Cardiac fibroblast (primary cell): ENCODE measurements around the gene FBXL13.

Source experiments
- DNase-seq, 2 donors: peaks; one replicate each; pipeline versions ENCODE4 v3.0.0 to v3.0.0-alpha.2; 2010; ENCODE audit warnings: low read depth in 2 of 2
- H3K4me3 ChIP-seq, 2 donors: replicated peaks in 1 of 2; 1 replicate in 1 of 2; 2 replicates in 1 of 2; pipeline ENCODE4 v1.5.1; 2011; ENCODE audit warnings: low read depth in 2 of 2, low read length in 2 of 2, mild to moderate bottlenecking in 2 of 2, moderate library complexity in 1 of 2
- TF ChIP-seq, protein P1 (sequence below): IDR thresholded peaks from one replicate; pipeline ENCODE4 v1.5.1; 2011; ENCODE audit warnings: low read depth, mild to moderate bottlenecking, low read length, inconsistent platforms

Gene FBXL13

DNA sequence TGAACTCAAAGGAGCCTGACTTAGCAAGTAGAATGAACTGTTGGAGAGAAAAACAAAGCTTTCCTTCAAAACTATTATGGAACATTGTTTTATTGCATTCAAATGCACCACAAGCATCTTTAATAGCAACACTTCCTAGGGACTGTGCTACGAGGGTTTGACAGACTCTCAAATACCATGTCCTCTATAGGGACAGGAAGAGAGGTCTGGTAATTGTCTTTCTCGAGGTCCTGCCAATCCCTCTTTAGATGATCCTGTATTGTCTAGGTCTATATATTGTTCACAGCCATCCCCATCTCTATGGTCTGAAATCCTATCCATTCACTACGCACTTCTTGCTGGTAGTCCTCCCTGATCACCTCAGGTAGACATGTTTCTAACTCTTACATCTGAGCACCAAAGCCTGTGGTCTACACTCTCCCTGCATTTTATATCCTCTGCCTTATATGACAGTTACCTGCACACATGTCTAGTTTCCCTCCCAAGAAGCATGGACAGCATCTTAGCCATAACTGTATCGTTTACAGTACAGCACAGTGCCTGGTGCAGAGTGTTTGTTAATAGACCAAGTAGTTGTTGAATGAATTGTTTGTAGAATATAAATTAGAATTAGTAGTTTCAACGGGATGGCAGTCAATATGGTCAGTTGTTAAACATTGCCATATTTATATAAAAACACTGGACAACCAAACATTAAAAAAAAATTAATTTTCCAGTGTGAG, 183.5 kb downstream of the FBXL13 start:
- H3K4me3 ChIP-seq, result no peak overlapping the region
- TF ChIP-seq, protein P1, sequence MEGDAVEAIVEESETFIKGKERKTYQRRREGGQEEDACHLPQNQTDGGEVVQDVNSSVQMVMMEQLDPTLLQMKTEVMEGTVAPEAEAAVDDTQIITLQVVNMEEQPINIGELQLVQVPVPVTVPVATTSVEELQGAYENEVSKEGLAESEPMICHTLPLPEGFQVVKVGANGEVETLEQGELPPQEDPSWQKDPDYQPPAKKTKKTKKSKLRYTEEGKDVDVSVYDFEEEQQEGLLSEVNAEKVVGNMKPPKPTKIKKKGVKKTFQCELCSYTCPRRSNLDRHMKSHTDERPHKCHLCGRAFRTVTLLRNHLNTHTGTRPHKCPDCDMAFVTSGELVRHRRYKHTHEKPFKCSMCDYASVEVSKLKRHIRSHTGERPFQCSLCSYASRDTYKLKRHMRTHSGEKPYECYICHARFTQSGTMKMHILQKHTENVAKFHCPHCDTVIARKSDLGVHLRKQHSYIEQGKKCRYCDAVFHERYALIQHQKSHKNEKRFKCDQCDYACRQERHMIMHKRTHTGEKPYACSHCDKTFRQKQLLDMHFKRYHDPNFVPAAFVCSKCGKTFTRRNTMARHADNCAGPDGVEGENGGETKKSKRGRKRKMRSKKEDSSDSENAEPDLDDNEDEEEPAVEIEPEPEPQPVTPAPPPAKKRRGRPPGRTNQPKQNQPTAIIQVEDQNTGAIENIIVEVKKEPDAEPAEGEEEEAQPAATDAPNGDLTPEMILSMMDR, result no peak
- DNase-seq, result no peak

DNA sequence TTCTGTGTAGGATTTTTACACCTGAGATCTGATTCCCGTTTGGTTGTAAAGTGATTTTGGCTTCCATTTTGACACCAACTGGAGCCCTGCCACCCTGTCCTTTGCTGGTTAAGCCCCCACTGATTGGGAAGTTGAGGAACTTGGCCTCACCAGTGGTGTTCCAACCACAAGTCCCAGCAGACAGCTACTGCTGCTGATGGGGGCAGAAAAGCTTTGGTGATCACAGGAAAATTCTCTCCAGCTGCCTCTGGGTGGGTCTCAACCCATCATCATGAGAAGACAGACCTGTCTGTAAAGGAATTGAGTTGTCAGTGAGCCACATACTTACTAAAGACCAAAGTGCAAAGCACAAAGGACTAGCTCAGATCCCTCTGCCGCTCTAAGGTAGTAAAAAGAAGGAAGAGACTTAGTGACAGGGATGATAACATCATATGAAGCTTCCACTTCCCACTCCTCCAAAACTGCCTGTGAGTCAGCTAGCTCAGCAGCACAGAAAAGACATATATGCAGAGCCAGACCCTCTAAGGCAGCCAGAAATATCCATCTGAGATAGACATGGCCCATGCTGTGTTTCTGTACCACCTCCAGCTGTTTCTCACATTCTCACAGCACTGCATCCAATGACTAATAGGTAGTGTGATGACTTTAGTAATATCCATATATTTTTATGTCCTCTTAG, 184.2 kb downstream of the FBXL13 start:
- peak; percentile 68 to 79 for DNase-seq
- H3K4me3 ChIP-seq, result no peak overlapping the region
- TF ChIP-seq, protein P1, result no peak

DNA sequence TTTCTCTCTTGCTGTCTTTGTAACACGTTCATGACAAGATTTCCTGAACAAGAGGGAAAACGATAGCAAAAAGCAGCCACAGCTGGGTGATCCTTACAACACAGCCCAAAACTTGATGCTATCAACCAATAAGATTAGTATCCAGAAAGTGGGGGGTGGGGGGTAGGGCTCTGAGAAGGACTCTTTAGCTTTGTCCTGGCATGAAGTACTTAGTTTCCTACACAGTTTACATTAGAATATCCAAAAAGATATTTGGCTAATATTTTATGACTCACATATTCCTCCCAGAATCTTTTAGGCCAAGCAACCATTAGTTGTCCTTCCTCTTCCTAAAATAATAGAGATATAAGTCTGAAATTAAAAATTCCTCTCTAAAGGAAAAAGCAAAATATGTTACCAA, 184.7 kb downstream of the FBXL13 start:
- H3K4me3 ChIP-seq, result no peak overlapping the region
- TF ChIP-seq, protein P1, result no peak
- DNase-seq, result peak in 1 of 2 donors; percentile 20

DNA sequence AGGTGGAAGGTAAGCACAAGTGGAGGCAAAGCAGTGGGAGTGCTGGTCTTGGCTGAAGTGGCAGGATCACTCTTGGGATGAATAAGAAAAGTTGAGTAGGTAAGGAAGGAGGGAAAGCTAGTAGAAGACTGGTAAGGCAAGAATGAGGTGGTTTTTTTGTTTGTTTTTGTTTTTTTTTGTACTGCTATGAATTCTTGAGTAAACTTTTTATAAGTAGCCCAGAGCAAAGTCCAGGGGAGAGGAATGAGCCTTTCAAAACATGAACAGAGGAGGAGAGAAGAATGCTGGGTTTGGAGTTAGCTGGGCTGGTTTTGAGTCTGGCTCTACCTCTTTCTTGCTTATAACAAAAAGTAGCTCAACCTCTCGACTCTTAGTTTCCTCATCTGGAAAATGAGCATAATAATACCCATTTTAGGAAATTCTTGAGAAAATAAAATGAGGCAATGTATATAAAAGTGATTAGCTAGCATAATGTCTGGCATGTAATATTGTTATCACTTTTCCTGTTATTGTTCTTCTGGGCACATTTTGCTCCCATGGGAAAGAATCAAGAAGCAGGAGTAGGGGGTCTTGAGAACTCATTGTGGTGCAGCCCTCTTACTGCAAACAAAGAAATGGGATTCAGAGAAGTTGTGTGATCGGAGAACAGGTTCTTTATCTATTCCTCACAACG, 185.9 kb downstream of the FBXL13 start:
- no peak overlapping the region for H3K4me3 ChIP-seq
- no peak for DNase-seq
- TF ChIP-seq, protein P1, result no peak

DNA sequence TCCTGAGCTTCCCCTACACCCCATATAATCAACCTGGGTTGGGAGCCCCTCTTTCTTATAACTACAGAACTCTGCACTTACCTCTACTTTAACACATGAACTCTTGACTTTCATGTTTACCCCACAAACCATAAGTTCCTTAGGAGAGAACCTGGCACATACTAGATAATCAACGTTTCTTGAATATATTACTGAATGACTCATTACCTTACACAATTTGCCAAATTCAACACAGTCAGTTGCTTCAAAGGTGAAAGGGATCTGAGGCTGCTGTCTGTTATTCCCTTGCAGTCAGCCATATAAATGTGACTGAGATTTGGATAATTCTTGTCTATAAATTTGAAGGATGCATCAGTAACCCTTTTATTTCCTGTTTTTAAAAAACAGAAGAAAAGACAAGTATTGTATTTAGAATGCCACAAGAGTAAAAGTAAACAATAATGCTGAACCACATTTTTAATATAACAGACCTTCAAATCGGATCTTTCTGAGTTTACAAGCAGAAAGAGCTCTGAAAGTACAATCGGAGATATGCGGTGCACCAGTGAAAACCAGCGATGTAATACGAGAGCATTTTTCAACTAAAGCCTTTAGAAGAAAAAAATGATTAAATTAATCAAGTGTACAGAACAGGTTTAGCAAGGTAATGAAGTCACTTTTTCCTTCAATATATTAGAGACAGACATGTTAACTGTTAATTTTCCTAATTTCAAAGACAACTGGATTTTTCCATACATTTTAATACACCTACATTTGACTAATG, 191.3 kb downstream of the FBXL13 start:
- TF ChIP-seq, protein P1, result no peak
- no peak overlapping the region for H3K4me3 ChIP-seq
- peak in 1 of 2 donors; percentile 69 for DNase-seq

DNA sequence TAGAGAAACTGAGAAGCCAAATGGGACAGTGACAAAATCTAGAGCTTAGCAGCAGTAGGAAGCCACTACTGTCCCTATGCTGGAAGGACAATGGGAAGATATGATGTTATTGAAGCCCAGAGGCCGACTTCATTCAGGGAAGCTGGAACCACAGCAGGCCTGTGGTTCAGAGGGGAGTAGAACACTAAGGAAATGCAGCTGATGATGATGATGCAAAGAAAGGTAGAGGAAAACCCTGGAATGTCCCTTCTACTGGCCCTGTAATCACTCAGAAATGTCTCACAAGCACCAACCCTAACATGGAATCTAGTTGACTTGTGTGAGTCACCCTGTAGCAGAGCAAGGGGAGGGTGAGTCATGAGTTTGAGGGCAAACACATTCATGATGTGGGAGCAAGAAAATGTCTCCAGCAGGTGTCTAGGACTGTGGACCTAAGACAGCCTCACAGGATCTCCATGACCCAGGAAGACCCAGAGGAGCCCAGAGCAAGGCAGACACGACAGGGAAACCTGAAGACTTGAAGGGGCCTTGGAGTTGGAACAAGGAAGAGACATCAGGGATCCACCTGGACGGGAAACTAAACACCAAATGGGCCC, 198.8 kb downstream of the FBXL13 start:
- TF ChIP-seq, protein P1, result no peak
- peak; percentile 92 to 100 for DNase-seq
- H3K4me3 ChIP-seq, result no peak overlapping the region
